ENCODE results near the gene LMBR1.
"Not testable (repeated sequence)": the region's sequence is repeated elsewhere in the genome, so short reads cannot be mapped to it uniquely, and the experiment has no call there.

The LMBR1 gene

DNA sequence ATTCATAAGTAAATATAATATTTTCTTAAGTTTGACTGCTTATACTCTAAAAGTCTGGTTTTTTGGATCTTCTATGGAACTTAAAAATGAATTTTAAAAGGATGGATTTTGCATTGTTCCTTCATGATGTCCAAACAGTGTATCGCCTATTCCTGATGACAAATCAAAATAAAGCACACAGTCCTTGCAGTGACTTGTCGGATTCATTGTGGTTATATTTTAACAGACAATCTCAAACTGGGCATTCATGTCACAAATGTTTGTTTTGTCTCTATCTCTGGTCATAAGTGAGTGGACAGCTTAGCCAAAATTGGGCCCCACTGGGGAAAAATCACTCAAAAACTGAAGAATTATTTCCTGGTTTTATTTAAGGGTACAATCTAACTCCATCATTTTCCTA lies 74.8 kb downstream of the LMBR1 start:
- DNase-seq (ENCODE audit: insufficient read length, low spot score) (no peak), FAIRE-seq (no peak)
- TF ChIP-seq POLR2A (IDR thresholded peaks at IDR 0.05; ENCODE audit: low read depth, low read length) = no peak

GRCh38 chr7:156816943-156817572 lies 75.9 kb downstream of the LMBR1 start:
- FAIRE-seq (peak; percentile 65), DNase-seq (ENCODE audit: insufficient read length, low spot score) (no peak)
- TF ChIP-seq POLR2A (IDR thresholded peaks at IDR 0.05; ENCODE audit: low read depth, low read length) = no peak

GRCh38 chr7:156811706-156812105 lies 81.3 kb downstream of the LMBR1 start:
- TF ChIP-seq POLR2A (IDR thresholded peaks at IDR 0.05; ENCODE audit: low read depth, low read length) = no peak
- DNase-seq (ENCODE audit: insufficient read length, low spot score) = no peak
- no peak for FAIRE-seq

- DNase-seq (ENCODE audit: insufficient read length, low spot score); FAIRE-seq: not testable (repeated sequence)
Observed at GRCh38 chr7:156803656-156804055, 89.3 kb downstream of the LMBR1 start.

DNA sequence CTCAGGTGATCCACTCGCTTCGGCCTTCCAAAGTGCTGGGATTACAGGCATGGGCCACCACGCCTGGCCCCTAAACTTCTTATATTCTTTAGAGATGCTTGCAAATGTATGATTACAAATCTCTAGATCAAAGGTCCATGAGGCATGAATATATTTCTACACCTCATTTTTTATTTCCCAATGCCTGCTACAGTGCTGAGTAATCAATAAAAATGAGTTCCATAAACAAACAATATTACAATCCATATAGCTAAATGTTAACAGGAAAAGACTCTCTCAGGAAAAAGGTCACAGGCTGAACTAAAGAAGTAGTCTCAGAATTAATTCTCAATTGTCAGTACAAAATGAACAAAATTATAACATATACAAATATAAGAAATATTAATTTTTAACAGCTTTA lies 90.8 kb downstream of the LMBR1 start:
- no peak for TF ChIP-seq POLR2A (IDR thresholded peaks at IDR 0.05; ENCODE audit: low read depth, low read length)
- DNase-seq (ENCODE audit: insufficient read length, low spot score) (no peak), FAIRE-seq (no peak)

- DNase-seq (ENCODE audit: insufficient read length, low spot score) = no peak
- TF ChIP-seq POLR2A (IDR thresholded peaks at IDR 0.05; ENCODE audit: low read depth, low read length) = no peak
- no peak for FAIRE-seq
Observed at GRCh38 chr7:156795415-156795814, 97.6 kb downstream of the LMBR1 start.

GRCh38 chr7:156793334-156793733 lies 99.6 kb downstream of the LMBR1 start:
- TF ChIP-seq POLR2A (IDR thresholded peaks at IDR 0.05; ENCODE audit: low read depth, low read length) = no peak
- DNase-seq (ENCODE audit: insufficient read length, low spot score) (no peak), FAIRE-seq (no peak)

DNA sequence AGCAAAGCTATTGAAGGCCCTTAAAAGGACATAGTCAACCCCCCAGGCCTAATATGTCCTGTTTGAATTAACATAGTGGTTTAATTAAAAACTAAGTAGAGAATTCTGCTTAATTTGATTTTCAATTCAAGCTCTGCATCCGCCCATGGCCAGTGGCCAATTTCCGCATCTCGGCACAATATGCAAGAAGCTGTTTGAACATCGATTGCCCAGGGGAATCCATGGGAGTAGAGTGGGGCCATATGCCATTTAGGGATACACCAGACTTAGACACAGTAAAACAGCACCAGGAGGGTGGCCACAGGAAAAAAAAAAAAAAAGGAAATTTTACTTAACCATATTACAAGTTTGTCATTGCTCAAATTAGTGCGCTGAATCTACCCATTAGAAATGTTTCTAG lies 100.4 kb downstream of the LMBR1 start:
- DNase-seq (ENCODE audit: insufficient read length, low spot score) = no peak
- FAIRE-seq = no peak
- TF ChIP-seq POLR2A (IDR thresholded peaks at IDR 0.05; ENCODE audit: low read depth, low read length) = no peak

DNA sequence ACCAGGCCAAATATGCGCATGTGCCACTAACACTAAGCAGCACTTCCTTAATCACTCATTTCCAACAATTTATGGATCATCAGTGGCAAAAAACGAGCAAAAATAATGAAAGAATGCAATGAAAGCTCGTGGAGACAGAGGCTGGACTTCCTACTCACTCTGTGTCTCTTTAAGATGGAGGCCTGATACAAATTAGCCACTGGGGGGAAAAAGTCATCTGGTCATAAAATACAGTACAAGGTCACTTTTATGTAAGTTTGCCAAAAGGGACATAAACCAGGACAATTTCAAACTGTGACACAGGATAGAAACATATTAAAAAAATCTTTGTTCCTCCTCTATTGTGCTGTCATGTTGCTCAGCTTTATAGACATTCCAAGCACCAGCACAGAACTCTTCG lies 101.7 kb downstream of the LMBR1 start:
- FAIRE-seq = no peak
- no peak for TF ChIP-seq POLR2A (IDR thresholded peaks at IDR 0.05; ENCODE audit: low read depth, low read length)
- no peak for DNase-seq (ENCODE audit: insufficient read length, low spot score)

- FAIRE-seq = no peak
- DNase-seq (ENCODE audit: insufficient read length, low spot score) = no peak
- TF ChIP-seq POLR2A (IDR thresholded peaks at IDR 0.05; ENCODE audit: low read depth, low read length) = no peak
Observed at GRCh38 chr7:156790264-156790663, 102.7 kb downstream of the LMBR1 start.

DNA sequence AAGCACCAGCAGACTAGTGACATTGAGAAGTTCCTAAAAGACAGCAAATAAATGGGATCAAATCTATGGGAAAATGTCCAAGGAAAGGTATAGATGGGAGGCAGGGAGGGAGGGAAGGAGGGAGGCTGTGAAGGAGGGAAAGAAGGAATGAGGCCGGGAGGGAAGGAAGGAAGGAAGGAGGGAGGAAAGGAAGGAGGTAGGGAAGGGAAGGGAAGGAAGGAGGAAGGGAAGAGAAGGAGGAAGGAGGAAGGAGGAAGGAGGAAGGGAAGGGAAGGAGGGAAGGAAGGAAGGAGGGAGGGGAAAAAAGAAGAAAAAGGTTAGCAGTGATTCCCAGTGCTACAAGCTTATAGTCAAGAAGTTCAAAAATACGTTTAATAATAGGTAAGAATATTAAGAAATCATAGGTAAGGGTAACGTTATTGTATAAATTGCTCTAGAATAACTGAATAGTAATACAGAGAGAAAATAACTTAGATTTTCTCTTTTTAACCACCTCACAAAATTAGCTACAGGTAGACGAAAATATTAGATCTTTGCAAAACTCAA lies 106.9 kb downstream of the LMBR1 start:
- no peak for DNase-seq (ENCODE audit: insufficient read length, low spot score)
- FAIRE-seq = no peak
- no peak for TF ChIP-seq POLR2A (IDR thresholded peaks at IDR 0.05; ENCODE audit: low read depth, low read length)

- no peak for TF ChIP-seq POLR2A (IDR thresholded peaks at IDR 0.05; ENCODE audit: low read depth, low read length)
- no peak for FAIRE-seq
- DNase-seq (ENCODE audit: insufficient read length, low spot score) = no peak
Observed at GRCh38 chr7:156783864-156784263, 109.1 kb downstream of the LMBR1 start.

DNA sequence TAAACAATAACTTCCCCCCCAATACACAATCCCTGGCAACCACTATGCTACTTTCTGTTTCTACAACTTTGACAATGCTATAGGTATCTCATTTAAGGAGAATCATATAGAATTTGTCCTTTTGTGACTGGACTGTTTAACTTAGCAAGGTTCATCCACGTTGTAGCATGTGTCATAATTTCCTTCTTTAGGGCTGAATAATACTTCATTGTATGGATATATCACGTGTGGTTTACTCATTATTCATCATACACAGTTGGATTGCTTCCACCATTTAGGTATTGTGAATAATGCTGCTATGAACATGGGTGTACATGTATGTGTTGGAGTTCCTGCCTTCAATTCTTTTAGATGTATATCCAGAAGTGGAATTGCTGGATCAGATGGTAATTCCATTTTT lies 111.0 kb downstream of the LMBR1 start:
- DNase-seq (ENCODE audit: insufficient read length, low spot score) = no peak
- FAIRE-seq = peak; percentile 15
- no peak for TF ChIP-seq POLR2A (IDR thresholded peaks at IDR 0.05; ENCODE audit: low read depth, low read length)

GRCh38 chr7:156780724-156781455 lies 112.1 kb downstream of the LMBR1 start:
- no peak for DNase-seq (ENCODE audit: insufficient read length, low spot score)
- TF ChIP-seq POLR2A (IDR thresholded peaks at IDR 0.05; ENCODE audit: low read depth, low read length) = no peak
- FAIRE-seq = no peak

GRCh38 chr7:156778668-156779067 lies 114.3 kb downstream of the LMBR1 start:
- no peak for TF ChIP-seq POLR2A (IDR thresholded peaks at IDR 0.05; ENCODE audit: low read depth, low read length)
- FAIRE-seq (no peak), DNase-seq (ENCODE audit: insufficient read length, low spot score) (no peak)

Measured in H54 (cell line).